Stimulated activated CD4-positive, alpha-beta T cell treated with anti-CD3 and anti-CD28 coated beads, Interleukin-15, amount 100 ng/mL, for 1 hour (primary cell): ENCODE measurements around the gene DYRK2.
A peak's percentile ranks its signal among the peaks of the same experiment; 100 is the strongest.

Experiments used
- DNase-seq, 2 donors: peaks; one replicate each; pipeline ENCODE4 v3.0.0-alpha.2; 2020; ENCODE audit warnings: low read depth in 1 of 2, low spot score in 1 of 2

Gene DYRK2

DNA sequence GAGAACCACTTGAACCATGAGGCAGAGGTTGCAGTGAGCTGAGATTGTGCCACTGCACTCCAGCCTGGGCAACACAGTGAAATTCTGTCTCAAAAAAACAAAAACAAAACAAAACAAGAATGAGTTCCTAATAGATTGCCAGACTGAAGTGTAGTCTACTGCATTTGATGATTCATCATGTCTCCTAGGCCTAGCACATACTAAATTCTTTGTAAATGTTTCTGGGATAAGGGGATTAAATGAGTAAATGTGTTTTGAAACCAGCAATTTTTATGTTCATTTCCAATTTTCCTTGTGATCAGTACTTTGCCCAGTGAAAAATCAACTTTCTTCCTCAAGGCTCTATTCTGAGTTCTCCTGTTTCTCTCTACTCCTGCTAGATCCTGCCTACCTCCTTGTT, 2.9 kb upstream of the DYRK2 start:
- no peak for DNase-seq

DNA sequence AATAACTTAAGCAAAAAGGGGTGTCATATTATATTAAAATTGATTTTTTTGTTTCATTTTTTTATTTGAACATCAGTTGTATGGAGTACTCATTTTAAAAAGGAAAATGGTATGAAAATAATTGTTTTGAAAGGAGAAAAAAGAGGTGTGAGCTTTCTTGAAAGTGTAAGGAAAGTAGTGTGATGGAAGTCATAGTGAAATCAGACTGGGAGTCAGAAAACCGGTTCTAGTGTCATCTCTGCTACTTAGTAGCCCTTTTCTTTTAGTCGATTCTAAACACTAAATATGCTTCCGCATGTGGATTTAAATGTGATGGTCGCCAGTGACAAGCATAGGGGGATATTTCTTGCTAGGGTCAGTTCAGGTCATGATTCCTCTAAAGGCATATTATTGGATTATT, 1.8 kb upstream of the DYRK2 start:
- DNase-seq: no peak

DNA sequence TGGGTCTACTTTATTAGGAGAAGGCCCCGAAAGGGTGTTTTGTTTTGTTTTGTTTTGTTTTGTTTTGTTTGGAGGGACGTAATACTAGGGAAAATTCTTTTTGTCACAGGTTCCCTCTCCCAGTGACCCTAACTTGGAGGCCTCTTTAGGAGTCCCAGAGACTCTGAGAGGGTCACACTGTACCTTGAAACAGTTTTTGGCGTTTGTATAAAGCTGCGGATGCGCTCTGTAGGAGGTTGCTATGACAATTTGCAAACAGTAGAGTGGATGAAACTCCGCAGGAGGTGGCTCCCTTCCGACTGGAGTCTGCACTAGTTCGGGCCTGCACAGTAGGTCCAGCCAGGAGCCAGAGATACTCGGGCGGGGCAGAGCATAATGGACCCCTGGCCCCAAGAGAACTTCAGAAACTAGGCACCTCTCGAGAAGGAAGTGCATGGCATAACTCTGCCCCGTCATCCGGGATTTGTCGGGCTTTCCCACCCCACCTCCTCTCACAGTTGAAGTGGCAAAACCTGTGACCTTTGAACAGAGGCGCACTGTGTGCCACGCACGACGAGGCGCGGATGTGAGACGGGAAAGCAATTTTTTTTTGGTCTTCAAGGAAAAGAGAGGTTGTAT, 1.3 kb upstream of the DYRK2 start:
- no peak for DNase-seq

DNA sequence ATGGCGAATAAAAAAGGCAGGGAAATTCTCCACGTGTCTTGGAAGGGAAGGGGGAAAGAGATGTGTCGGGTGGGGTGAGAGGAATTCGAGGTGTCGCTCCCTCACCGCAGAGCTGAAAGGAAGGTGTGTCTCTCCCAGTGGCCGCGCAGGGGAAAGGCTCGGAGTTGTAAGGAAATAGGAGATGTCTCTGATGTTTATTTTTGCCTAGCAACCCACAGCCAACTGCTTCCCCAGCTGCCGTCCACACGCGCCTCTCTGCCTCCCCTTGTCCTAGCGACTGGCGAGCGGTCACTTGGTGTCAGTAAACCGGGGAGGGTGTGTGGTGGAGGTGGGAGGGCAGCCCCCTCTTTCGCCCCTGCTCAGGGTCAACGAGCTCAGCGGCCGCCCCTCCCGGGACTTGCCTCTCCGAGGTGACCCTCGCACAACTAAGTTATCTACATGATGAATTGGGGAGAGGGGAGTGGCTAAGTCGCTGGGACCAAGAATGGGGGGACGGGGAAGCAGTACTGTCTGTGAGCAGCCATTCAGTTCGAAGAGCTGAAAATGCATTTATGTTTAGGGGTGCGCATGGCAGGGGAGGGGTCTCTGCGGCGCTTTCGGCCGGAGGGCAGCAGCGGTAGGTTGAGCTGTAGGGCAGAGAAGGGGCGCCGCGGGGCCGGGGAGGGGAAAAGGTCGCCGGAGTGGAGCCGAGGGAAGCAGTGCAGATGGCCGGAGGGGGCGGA, 585 bp upstream of the DYRK2 start:
- peak; percentile 15 to 20 for DNase-seq

DNA sequence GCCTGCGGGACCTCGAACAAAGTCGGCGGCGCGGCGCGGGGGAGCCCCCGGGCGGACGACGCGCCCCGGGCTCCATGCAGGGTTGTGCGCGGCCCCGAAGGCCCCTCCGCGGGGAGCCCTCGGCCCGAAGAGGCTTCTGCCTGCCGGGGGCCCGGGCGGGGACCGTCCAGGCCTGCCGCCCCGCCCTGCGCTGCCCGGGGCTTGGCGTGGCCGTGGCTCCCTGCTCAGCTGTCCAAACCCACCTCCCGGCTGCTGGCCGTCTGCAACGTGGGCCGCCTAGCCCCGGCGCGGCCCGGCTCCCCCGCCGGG, 670 bp downstream of the DYRK2 start:
- peak in 1 of 2 donors; percentile 9 for DNase-seq

DNA sequence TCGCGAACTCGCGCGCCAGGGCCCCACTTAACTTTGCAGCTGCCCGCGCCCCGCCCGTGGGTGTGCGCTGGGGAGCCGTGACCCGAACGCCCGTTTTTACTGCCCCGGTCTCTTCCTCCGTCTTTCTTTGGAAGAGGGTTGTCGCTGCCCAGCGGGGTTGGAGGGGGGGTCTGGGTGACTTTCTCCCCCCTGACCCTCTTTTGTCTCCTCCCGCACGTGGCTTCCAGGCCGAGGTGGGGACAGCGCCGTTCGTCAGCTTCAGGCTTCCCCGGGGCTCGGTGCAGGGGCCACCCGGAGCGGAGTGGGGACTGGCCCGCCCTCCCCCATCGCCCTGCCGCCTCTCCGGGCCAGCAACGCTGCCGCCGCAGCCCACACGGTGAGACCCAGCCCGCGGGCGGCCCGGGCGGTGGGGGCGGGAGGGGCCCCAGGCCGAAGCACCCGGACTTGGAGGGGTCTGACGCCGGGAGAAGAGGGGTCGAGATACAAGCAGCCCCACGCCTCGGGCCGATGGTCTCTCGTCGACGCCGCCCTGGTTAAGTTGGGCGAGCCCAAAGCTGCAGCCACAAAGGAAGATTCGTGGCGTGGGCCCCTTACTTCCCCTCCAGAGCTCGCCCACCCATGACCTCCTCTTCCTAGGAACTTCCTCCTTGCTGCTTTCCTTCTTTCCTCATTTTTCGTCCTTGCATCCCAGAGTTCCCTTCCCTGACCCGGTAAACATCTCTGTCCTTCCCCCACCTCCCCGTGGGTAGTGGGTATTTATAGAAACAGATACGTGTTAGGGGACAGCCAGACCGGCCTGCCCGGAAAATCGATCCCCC, 1.2 kb downstream of the DYRK2 start:
- DNase-seq: peak in 1 of 2 donors; percentile 20

DNA sequence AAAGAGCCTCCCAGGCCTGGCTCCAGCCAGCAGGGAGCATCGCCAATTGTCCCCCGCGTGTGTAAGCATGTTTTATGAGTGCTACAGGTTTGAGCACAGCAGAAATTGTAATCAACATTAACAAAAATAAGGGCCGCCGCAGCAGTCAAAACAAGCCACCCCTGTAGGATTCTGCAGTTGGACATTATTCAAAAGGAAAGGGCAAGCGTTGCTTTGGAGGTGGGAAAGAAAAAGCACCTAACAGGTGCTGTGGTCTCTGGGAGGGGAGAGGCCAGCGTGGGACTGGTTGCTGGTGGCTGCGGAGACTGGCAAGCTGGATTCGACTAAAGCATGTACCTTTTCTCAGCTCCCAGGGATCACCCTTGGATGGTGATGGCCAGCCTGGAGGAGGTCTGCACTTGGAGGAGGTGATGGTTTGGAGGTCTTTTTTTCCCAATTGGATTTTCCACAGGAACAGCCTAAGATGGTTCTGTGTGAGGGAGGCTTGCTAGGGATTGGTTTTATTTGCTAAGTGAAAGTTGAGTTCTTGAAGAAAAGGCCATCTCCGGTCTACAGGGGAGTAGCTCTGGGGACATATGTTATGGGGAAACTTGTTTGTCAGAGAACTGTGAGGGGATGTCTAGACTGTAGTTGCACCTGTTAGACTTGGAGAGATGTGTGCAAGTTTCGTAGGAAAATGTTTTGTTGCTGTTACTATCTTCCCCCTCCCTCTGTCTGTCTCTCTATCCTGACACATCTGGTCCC, 2.0 kb downstream of the DYRK2 start:
- no peak for DNase-seq

DNA sequence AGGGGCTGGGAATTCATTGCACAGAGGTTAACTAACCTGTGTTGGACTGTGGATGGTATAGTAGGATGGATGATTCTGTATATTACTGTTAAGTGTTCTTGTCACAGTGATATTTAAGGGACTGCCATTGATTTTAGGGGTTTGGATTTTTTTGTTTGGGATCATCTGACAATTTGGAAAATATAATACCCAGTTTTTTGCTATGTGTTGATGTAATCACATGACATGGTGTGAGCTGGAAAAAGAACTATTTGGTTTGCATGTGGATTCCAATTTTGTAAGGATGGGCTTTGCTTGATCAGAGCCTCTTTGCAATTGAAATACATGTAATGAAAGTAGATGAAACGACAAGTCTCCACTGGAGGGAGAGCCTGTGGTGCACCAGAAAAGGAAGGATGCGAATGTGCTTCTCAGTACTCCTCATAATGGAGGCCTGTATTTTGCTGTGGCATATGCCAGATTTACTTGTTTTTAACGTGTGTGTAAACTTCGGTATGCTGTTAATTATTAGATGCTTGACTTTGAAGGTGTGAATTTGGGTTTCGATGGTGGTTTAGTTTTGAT, 2.7 kb downstream of the DYRK2 start:
- no peak for DNase-seq

DNA sequence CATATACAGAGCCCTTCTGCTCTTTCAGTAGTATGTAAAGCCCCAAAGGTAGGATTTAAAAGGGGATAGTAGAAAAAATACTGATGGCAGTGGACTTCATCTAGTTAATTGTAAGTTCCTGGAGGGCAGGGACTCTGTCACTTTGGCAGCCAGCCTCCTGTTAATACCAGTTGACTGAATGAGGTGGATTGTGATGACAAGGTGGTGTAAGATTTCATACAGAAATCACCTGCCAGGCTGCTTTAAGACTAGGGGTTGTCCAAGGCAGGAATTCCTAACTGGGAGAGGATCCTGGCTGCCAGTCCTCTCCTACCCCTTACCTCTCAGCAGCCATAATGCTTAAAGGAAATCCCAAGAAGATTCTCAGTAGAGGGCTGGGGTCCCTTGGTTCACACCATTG, 7.3 kb downstream of the DYRK2 start:
- no peak for DNase-seq

DNA sequence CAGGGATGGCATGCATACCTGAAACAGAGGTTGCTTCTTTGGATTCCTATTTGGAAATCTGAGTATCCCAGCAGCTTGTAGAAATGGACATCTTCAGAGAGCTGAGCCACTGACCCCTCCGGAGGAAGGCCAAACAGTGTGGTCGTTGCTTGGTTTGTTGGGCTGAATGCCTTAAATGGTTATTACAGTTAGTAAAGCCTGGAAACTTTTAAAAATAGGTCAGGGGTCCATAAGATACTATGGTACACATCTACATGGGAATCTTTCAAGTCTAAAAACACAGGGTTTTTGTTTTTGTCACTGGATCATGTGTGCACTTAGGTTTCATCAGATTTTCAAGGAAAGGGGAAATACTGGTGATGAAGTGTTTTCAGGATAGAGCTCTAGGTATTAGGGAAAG, 7.7 kb downstream of the DYRK2 start:
- no peak for DNase-seq

DNA sequence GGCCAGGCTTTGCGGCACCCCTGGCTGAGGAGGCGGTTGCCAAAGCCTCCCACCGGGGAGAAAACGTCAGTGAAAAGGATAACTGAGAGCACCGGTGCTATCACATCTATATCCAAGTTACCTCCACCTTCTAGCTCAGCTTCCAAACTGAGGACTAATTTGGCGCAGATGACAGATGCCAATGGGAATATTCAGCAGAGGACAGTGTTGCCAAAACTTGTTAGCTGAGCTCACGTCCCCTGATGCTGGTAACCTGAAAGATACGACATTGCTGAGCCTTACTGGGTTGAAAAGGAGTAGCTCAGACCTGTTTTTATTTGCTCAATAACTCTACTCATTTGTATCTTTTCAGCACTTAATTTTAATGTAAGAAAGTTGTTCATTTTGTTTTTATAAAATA, 9.9 kb downstream of the DYRK2 start:
- DNase-seq: no peak

DNA sequence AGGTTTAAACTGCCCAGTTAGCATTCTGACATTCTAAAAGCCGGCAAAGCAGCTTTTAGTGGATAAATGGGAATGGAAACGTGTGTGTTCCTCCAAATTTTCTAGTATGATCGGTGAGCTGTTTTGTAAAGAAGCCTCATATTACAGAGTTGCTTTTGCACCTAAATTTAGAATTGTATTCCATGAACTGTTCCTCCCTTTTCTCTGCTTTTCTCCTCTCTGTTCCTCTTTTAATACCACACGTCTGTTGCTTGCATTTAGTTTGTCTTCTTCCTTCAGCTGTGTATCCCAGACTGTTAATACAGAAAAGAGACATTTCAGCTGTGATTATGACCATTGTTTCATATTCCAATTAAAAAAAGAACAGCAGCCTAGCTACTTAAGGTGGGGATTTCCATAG, 10.7 kb downstream of the DYRK2 start:
- no peak for DNase-seq

DNA sequence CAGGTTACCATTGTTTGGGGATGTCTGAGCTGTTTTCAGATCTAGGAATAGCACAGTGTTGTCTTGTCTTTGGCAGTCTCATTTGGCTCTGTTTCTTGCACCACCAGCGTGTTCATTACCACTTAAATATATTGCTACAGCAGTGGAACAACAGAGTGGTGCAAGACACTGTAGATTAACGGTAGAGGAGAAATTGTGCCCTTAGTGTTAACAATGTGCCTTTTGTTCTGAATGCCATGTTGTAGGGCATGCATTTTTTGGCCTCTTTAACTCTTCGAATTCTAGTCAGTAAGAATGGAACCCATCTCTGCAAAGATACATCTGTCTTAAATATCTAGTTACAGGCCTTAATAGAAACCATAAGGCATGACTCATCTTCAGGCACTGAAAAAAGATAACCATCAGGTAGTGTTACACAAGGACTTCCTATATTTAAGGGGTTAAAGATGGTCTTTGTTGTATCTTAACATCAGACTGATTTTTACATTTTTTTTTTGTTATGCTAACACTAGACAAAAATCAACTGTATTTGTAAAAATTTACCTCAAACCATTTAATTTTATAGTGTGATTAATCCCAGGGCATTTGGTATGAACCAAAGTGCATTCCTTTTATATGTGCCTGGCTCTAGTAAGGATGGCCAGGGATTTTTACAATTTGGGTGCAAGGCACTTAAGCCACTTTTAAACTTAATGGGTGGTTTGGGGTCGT, 12.9 kb downstream of the DYRK2 start:
- DNase-seq: no peak

DNA sequence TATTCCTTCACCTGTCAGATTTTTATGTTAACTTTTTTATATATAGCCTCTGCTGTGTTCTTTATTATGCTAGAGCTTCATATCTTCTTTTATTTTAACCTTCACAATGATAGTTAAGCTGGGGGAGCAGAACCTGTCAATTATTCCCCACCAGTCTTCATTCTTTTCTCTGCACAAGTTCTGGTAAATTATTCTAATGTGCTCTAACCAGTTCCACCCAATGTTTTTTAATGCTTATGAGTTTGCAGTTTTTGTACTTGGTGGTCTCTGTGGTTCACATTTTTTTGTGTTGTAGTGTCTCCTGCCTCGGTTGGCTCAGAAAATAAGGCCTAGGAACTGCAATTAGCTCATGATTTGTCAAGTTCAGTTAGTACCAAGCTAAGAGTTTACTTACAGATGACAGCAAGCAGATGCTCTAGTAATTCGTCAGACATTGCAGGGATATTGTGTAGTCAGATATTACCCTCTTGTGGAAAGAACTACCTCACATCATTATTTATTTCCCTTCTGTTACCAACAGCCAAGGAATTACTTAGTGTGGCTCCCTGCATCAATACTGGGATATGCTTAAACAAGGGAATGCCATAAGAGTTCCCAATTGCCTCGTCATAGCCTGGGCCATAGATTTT, 14.5 kb downstream of the DYRK2 start:
- DNase-seq: no peak

DNA sequence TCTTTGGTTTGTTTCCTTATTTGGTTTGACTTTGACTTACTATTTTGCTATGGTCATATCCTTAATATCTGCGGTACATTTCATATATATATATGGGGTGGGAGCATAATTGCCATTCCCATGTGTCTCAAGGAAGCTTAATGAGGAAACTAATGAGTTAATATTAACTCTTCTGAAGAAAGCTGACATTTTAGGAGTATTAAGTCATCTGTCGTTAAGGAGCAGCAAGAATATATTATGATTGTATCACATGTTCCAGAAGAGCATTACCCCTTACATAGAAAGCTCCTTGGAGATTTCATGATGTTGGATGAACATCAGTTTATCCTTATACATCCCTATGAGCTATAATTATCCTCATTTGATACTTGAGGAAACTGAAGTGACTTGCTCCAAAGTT, 15.6 kb downstream of the DYRK2 start:
- DNase-seq: no peak

DNA sequence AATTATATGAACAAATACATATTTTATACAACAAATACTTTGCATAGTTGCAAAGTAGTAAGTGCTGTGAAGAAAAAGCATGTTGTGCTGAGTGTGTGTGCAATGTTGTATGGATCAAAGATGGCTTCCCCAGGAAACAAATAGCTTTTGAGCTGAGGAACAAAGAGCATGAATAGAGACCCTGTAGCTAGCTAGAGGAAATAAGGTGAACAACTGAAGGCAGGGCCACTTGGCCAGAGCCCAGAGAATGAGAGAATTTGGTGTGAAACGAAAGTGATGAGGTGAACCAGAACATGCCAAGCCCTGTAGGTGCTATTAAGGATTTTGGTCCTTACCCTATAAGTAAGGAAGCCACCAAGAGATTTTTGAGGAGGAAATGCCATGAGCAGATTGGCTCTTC, 17.1 kb downstream of the DYRK2 start:
- DNase-seq: no peak

DNA sequence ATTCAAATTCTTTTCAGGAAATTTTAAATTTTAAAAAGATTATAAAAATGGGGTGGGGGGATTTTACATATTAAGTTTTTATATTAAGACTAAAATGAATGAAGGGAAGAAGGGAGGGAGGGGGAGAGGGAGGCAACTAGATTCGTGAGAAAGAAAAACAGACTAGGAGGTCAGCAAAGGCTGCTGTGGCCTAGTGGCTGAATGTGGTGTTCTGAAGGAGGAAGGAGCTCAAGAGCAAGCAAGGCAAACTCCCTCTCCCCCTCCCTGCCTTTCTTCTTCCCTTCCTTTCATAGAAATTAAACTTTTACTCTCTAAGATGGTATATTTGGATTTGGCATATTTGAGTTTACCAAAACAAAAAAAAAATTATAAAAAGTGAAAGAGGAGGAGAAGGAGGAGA, 18.1 kb downstream of the DYRK2 start:
- DNase-seq: no peak

DNA sequence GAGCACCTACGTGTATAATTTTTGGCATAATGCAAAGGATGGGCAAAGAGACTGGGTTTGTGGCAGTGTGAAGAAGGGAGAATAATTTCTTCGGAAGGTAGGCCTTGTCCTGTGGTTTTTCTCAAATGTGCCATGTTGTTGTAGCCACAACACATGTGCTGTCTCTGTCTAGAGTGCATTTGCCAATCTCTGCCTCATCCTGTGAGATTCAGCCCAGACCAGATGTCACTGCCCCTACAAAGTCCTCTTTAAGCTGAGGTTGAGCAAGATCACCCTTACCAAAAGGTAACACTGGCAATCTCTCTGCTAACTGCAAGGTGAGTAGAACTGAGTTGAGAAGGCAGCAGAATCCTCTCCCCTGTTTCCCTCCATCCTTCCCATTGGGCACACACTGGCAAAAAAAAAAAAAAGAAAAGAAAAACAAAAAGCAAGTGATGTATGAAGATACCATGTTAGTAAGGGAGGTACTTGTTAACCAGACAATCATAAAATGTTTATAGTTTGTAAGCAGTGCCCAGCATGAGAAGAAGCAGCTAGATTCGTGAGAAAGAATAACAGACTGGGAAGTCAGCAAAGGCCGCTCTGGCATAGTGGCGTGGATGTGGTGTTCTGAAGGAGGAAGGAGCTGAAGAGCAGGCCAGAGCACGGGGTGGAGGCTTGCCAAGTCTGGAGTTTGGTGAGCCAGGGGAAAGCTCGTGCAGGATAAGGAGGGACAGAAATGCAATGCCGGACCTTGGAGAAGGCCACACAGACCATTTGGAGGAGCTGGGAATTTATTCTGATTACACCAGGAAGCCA, 18.9 kb downstream of the DYRK2 start:
- no peak for DNase-seq

DNA sequence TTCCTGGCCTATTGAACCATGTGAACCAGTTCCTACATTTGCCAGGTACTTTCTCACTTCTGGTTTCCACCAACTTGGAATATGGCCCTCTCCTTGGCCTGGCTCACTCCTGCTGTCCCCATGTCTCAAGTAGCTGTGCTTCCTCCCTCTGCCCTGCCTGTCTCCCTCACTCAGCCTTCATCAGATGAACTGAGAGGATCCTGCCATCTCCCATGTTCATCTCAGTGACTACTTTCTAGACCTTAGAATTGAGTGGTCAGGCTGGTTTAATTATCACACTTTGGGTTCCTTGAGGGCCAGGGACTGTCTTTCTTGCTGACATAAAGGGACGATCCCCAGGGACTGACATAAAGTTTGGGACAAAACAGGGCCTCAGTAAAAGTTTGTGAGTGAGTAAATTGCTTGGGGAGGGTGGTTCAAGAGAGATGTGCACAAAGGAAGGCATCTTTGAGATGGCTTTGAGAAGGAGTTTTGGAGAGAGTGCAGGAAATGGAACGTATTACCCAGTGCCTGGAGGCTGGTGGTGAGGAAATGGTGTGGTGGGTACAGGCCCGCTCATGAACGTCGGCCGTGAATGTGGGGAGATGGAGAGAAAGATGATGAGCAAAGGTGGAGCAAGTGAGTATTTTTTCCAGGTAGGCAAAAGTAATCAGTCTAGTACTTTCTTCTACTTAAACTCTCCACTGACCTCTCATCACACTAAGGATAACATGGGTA, 20.8 kb downstream of the DYRK2 start:
- no peak for DNase-seq
